Measurements from ENCODE around the gene ARL14EP.

ARL14EP gene

DNA sequence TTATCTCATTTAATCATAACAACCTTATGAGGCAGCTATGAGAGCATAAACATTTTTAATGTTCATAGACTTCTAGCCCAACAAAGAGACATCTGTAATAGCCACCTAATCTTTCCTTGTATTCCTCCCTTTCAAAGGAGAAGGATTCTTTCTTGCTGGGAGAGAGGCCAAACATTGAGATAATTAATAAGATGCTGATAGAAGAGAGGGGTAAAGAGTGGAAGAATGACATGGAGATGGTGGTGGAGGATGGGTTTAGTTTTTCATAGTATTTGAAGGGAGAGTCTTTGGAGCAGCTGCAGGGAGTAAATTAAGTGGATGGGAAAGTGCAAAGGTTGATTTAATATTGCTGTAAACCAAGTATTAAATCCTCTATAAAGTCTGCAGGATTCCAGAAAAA lies 57.9 kb downstream of the ARL14EP start:
- Histone ChIP-seq H3K4me3 (ENCODE audit: low read depth, low read length) (no peak overlapping the region), H3K27ac (peak overlapping the region; percentile 73), H3K36me3 (no peaks in the 10 kb centered on the region), H3K9me3 (ENCODE audit: severe bottlenecking) (no peaks in the 10 kb centered on the region), H3K27me3 (ENCODE audit: insufficient read depth, low read depth, severe bottlenecking) (no peaks in the 10 kb centered on the region)
- TF ChIP-seq, protein P1, sequence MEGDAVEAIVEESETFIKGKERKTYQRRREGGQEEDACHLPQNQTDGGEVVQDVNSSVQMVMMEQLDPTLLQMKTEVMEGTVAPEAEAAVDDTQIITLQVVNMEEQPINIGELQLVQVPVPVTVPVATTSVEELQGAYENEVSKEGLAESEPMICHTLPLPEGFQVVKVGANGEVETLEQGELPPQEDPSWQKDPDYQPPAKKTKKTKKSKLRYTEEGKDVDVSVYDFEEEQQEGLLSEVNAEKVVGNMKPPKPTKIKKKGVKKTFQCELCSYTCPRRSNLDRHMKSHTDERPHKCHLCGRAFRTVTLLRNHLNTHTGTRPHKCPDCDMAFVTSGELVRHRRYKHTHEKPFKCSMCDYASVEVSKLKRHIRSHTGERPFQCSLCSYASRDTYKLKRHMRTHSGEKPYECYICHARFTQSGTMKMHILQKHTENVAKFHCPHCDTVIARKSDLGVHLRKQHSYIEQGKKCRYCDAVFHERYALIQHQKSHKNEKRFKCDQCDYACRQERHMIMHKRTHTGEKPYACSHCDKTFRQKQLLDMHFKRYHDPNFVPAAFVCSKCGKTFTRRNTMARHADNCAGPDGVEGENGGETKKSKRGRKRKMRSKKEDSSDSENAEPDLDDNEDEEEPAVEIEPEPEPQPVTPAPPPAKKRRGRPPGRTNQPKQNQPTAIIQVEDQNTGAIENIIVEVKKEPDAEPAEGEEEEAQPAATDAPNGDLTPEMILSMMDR (IDR thresholded peaks at IDR 0.05; ENCODE audit: low read depth, low read length): no peak
- DNase-seq: no peak

DNA sequence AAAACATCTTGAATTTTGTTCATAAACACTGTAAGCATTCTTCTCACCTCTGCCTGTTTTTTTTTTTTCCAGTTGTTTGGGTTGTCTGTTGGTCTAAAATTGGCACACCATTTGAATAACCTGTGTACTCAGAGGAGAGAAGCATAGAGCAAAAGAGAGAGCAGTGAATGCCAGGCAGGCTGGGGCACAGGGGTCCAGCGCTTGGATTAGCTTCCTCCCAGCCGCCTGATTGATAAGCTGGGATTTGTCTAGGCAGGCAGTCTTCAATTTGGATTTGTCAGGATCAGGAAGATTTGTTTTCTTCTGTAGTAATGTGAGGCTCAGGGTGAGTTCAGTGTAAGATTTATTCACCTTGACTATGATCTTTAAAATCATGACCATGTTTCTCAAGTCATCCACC lies 59.0 kb downstream of the ARL14EP start:
- TF ChIP-seq, protein P1 (IDR thresholded peaks at IDR 0.05; ENCODE audit: low read depth, low read length): no peak
- peak; percentile 90 for DNase-seq
- Histone ChIP-seq H3K27me3 (ENCODE audit: insufficient read depth, low read depth, severe bottlenecking) (no peaks in the 10 kb centered on the region), H3K4me3 (ENCODE audit: low read depth, low read length) (no peak overlapping the region), H3K36me3 (no peaks in the 10 kb centered on the region), H3K27ac (peak overlapping the region; percentile 73), H3K9me3 (ENCODE audit: severe bottlenecking) (no peaks in the 10 kb centered on the region)

Measured in WERI-Rb-1 (cell line).